Adrenal gland (tissue), 12 donors: ENCODE measurements around the gene FAIM2. TPM values are rescaled to one million over a fixed set of nuclear protein-coding genes. Genes with fewer than 3 reads are reported as not detected.

Experiments
- DNase-seq, 7 donors: peaks; one replicate each; pipeline ENCODE4 v3.0.0-alpha.2; 2019 to 2020
- H3K27ac ChIP-seq, 5 donors: fragments of 200-600 bp; sonication (generic) in 4 of 5; 1 replicate in 3 of 5; 2 replicates in 2 of 5; pipeline versions ENCODE4 v1.5.1 to v1.8.0; 2016 to 2020; ENCODE audit warnings: mild to moderate bottlenecking in 1 of 5
- H3K27me3 ChIP-seq: fragments of 200-600 bp; 2 replicates; pipeline ENCODE4 v1.8.0; 2021
- H3K36me3 ChIP-seq, 2 donors: fragments of 200-600 bp; replicated peaks in 1 of 2; 1 replicate in 1 of 2; 2 replicates in 1 of 2; pipeline versions ENCODE4 v1.5.1 to v1.8.0; 2018 to 2022
- H3K4me1 ChIP-seq, 2 donors: fragments of 200-600 bp; replicated peaks in 1 of 2; 1 replicate in 1 of 2; 2 replicates in 1 of 2; pipeline versions ENCODE4 v1.5.1 to v1.8.0; 2018 to 2021
- H3K4me3 ChIP-seq, 4 donors: fragments of 200-600 bp; sonication (generic) in 3 of 4; one replicate each; pipeline ENCODE4 v1.5.1; 2016 to 2018
- H3K9me3 ChIP-seq, 3 donors: fragments of 200-600 bp; sonication (generic) in 1 of 3; replicated peaks in 1 of 3; 1 replicate in 2 of 3; 2 replicates in 1 of 3; pipeline versions ENCODE4 v1.5.1 to v1.8.0; 2016 to 2021
- CTCF ChIP-seq, 6 experiments: fragments of 450-650 bp in 4 of 6; fragments of 200-600 bp in 2 of 6; sonication (generic) in 1 of 6; IDR thresholded peaks; 1 replicate in 5 of 6; 2 replicates in 1 of 6; pipeline versions ENCODE4 v1.5.1 to v1.8.0; 2016 to 2021; ENCODE audit warnings: antibody characterized with exemption in 6 of 6, mild to moderate bottlenecking in 2 of 6, moderate library complexity in 1 of 6
- POLR2A ChIP-seq, 2 donors: fragments of 450-650 bp; IDR thresholded peaks; one replicate each; pipeline ENCODE4 v1.6.1; 2017; ENCODE audit warnings: antibody characterized with exemption in 2 of 2, mild to moderate bottlenecking in 2 of 2, moderate library complexity in 1 of 2
- WGBS, 4 donors: extraction: QIAGEN DNeasy Blood & Tissue Kit in 2 of 4; methylation state at CpG; one replicate each; pipeline versions ENCODE4 v1.1.5 to v1.1.7; 2013 to 2017; 5-methylcytosine and 5-hydroxymethylcytosine counted together
- intact Hi-C, 2 donors: fragments of 100-400 bp; cut with DNase I; formaldehyde crosslinking; loops; one replicate each; pipeline versions ENCODE4 v1.14.1 to v1.15.0; 2022 to 2023
- polyA plus RNA-seq, 3 donors: library from polyadenylated mRNA; stranded (reverse); fragments of 200-250 nt in 2 of 3; fragments of 350-450 nt in 1 of 3; fragmentation: Illumina TruSeq in 1 of 3; extraction: RNeasy Lipid Tissue Mini Kit (QIAGEN cat#74804) in 1 of 3; gene quantifications; one replicate each; pipeline ENCODE4 v1.2.3, GENCODE V29; 2013 to 2014
- total RNA-seq, 9 donors: library from RNA; depleted of rRNA in 4 of 9; stranded (reverse); fragments of >200 nt in 4 of 9; fragments of 120-200 nt in 1 of 9; fragmentation: NEBNext Ultra II Directional in 1 of 9; extraction: Animal tissue kit (Norgen Biotek cat#: 25700) in 1 of 9; gene quantifications; one replicate each; pipeline versions ENCODE4 v1.1.0 to v1.2.4, GENCODE V29; 2013 to 2023
- donor health status: healthy with polysubstance abuse.
- donor health status: Bipolar disorder and iron deficiency.
- donor health status: DM: yes; HTN: yes; CAD: no.
- donor health status: DM: no; HTN: no; CAD: no.
- donor health status: DM: no; HTN: no; CAD: no.
- donor health status: DM: yes; HTN: yes; CAD: no.

Gene FAIM2
- total and polyA plus RNA-seq, 12 donors, result 0.35 to 50.8 (median 8.7) TPM

GRCh38 chr12:49891012-49891411 is 12.7 kb downstream of the FAIM2 start:
- peaks cover 0 to 13% of the 10 kb centered on the region in 2 donors for H3K4me1 ChIP-seq
- H3K4me3 ChIP-seq, result no peak overlapping the region
- H3K9me3 ChIP-seq, result no peaks in the 10 kb centered on the region
- DNase-seq, result no peak
- TF ChIP-seq CTCF (IDR thresholded peaks at IDR 0.05) (no peak), POLR2A (IDR thresholded peaks at IDR 0.05) (no peak)
- WGBS, 4 donors, result 60 to 86% (median 75%) methylated on average over 1 to 2 of the region's 2 CpGs
- no peaks in the 10 kb centered on the region for H3K27me3 ChIP-seq
- no peak overlapping the region for H3K27ac ChIP-seq
- no peaks in the 10 kb centered on the region for H3K36me3 ChIP-seq
- intact Hi-C loops, result no loop called here

GRCh38 chr12:49890096-49890461 is 13.6 kb downstream of the FAIM2 start:
- Histone ChIP-seq H3K9me3 (no peaks in the 10 kb centered on the region), H3K27me3 (no peaks in the 10 kb centered on the region), H3K36me3 (no peaks in the 10 kb centered on the region), H3K4me1 (peaks cover 0 to 7% of the 10 kb centered on the region in 2 donors), H3K4me3 (no peak overlapping the region), H3K27ac (no peak overlapping the region)
- TF ChIP-seq CTCF (IDR thresholded peaks at IDR 0.05) (no peak), POLR2A (IDR thresholded peaks at IDR 0.05) (no peak)
- intact Hi-C loops, result no loop called here
- WGBS, 4 donors, result 70 to 82% (median 75%) methylated on average over 4 of the region's 4 CpGs
- DNase-seq, result no peak

GRCh38 chr12:49889361-49890095 is 14.2 kb downstream of the FAIM2 start:
- DNase-seq, result no peak

More at GRCh38 chr12:49889361-49890095, 14.2 kb downstream of the FAIM2 start:
- WGBS, 4 donors, result 62 to 86% (median 77%) methylated on average over 6 to 10 of the region's 10 CpGs
- Histone ChIP-seq H3K4me1 (peaks cover 0 to 3% of the 10 kb centered on the region in 2 donors), H3K36me3 (no peaks in the 10 kb centered on the region), H3K4me3 (no peak overlapping the region), H3K27me3 (no peaks in the 10 kb centered on the region), H3K9me3 (no peaks in the 10 kb centered on the region), H3K27ac (no peak overlapping the region)
- TF ChIP-seq POLR2A (IDR thresholded peaks at IDR 0.05), result no peak
- no peak for TF ChIP-seq CTCF (IDR thresholded peaks at IDR 0.05)
- intact Hi-C loops, result no loop called here
